HepG2 (cell line): ENCODE results near the gene ADPRM.

Experiments used
- CEBPB ChIP-seq: IDR thresholded peaks from 2 replicates; pipeline ENCODE4 v1.6.1; 2011; ENCODE audit warnings: low read depth, low read length, improper control_type of control experiment, borderline replicate concordance
- EP300 ChIP-seq, 3 experiments: sonication (generic) in 1 of 3; formaldehyde crosslinking in 1 of 3; IDR thresholded peaks; 2 replicates each; pipeline versions ENCODE4 v1.5.1 to v1.6.1; 2011 to 2020; ENCODE audit warnings: low read depth in 2 of 3, low read length in 2 of 3, borderline replicate concordance in 1 of 3, improper control_type of control experiment in 1 of 3, mild to moderate bottlenecking in 1 of 3, missing genetic modification reagents in 1 of 3, moderate library complexity in 1 of 3
- EZH2 ChIP-seq: conservative IDR thresholded peaks from 2 replicates; pipeline ENCODE4 v1.6.1; 2012; ENCODE audit warnings: mild to moderate bottlenecking, low read depth, low read length, moderate library complexity
- MTA3 ChIP-seq: sonication (generic); formaldehyde crosslinking; IDR thresholded peaks from 2 replicates; pipeline ENCODE4 v1.4.0; 2020; ENCODE audit warnings: missing genetic modification reagents
- TCF7L2 ChIP-seq: IDR thresholded peaks from 2 replicates; pipeline ENCODE4 v1.6.1; 2011; ENCODE audit warnings: mild to moderate bottlenecking, low read depth, low read length, moderate library complexity
- TF ChIP-seq, protein P1 (sequence below): sonication (generic); formaldehyde crosslinking; conservative IDR thresholded peaks from 2 replicates; pipeline ENCODE4 v1.4.0; 2020; ENCODE audit warnings: missing genetic modification reagents

DNA sequence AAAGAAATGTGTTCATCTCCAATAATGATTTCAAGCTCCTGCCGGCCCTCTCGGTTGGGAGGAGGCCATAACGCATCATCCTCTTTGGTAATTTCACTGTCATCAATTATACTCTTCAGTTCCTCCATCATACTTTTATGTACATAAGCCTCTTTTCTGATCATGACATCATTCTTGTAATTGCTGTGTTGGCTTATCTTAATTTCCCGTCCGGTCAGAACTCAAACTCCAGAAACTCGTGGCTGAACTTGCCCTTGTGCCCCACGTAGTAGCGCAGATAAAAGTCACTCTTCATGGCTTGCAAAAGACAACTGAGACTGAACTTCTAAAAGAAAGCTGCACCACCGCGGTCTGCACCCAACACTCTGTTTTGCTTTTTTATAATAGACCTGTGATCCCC is 18.8 kb downstream of the ADPRM start:
- TF ChIP-seq EP300 (IDR thresholded peaks at IDR 0.05; ENCODE audit: low read depth in 2 of 2, low read length in 2 of 2) (no peak), EP300 (CRISPR knock-in tag; IDR thresholded peaks at IDR 0.05; ENCODE audit: borderline replicate concordance) (no peak), CEBPB (no peak), EZH2 (no peak), TCF7L2 (no peak), MTA3 (no peak)
- TF ChIP-seq, protein P1, sequence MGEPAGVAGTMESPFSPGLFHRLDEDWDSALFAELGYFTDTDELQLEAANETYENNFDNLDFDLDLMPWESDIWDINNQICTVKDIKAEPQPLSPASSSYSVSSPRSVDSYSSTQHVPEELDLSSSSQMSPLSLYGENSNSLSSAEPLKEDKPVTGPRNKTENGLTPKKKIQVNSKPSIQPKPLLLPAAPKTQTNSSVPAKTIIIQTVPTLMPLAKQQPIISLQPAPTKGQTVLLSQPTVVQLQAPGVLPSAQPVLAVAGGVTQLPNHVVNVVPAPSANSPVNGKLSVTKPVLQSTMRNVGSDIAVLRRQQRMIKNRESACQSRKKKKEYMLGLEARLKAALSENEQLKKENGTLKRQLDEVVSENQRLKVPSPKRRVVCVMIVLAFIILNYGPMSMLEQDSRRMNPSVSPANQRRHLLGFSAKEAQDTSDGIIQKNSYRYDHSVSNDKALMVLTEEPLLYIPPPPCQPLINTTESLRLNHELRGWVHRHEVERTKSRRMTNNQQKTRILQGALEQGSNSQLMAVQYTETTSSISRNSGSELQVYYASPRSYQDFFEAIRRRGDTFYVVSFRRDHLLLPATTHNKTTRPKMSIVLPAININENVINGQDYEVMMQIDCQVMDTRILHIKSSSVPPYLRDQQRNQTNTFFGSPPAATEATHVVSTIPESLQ (CRISPR knock-in tag): no peak
